ENCODE data around the gene SRP14. TPM values are rescaled to one million over a fixed set of nuclear protein-coding genes. Genes with fewer than 3 reads are reported as not detected.
"Not testable (repeated sequence)": the region's sequence is repeated elsewhere in the genome, so short reads cannot be mapped to it uniquely, and the experiment has no call there.

SRP14 gene
- total RNA-seq, 2 experiments from 2014 or later, result 195 to 206 TPM

DNA sequence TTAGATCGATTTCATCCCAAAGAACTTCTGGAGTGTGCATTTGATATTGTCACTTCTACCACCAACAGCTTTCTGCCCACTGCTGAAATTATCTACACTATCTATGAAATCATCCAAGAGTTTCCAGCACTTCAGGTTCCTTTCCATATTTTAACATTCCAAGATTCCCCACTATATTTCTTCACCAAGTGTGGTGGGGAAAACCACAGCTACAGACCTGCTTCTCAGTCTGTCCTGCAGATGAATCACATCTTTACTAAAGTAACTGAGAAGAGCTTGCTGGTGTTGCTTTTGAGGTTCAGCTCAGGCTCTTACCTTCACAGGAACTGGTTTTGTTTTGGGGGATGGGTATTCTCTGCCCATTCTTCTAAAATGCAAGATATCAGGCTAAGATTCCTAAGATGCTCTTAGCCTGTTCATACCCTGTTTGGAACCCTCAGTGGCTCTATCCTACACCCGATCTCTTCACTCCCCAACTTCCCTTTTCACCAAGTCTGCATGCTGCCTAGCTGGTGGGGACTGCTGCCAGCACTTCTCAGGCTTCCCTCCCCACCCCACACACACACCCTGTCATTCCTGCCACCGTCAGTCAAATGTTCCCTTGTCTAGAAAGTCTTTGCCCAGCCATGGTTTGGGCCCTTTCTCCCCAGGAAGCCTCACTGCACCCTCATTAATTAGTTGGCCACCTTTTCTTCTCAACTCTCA lies 30.8 kb downstream of the SRP14 start:
- ChIA-PET POLR2A (no interaction called here), CTCF (interaction anchor here (0.7 kb wide), 1 partner anchor 336 kb away, joined by 3 read pairs; no protein-coding TSS in a partner anchor)

DNA sequence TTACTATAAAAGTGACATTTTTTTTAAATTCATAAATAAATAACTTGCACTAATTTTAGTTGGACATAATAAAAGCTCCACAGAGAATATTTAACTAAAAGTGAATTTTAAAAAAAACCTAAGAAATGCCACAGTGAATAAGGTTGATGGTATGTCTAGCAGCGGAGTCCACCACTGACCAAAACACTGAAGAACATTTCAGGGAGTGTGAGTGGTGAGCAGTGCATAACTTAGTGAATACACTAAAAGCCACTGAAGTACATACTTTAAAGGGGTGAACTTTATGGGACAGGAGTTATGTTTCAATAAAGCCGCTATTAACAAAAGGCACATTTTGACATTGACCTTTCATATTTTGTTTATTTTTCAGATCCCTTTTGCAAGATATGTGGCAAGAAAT lies 32.3 kb downstream of the SRP14 start:
- CTCF ChIA-PET, result no interaction called here
- POLR2A ChIA-PET, result no interaction called here

DNA sequence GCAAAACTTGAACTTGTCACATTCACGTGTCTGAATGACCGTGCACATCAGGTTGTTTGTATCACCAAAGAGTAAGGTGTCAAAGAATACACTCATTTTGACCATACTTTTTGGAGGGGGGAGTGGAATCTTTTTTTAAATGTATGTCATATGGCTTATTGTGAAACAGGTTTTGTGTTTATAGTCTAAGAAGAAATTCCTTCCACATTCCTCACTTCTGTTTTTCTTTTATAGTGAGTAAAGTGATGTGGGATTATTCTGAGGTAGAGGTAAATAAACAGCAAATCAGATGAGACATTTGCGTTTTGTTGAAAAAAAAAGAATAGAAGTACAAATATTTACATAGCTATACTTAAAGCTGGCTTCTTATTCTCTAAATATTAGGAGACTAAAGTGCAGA lies 33.0 kb downstream of the SRP14 start:
- CTCF ChIA-PET, result no interaction called here
- POLR2A ChIA-PET, result no interaction called here

DNA sequence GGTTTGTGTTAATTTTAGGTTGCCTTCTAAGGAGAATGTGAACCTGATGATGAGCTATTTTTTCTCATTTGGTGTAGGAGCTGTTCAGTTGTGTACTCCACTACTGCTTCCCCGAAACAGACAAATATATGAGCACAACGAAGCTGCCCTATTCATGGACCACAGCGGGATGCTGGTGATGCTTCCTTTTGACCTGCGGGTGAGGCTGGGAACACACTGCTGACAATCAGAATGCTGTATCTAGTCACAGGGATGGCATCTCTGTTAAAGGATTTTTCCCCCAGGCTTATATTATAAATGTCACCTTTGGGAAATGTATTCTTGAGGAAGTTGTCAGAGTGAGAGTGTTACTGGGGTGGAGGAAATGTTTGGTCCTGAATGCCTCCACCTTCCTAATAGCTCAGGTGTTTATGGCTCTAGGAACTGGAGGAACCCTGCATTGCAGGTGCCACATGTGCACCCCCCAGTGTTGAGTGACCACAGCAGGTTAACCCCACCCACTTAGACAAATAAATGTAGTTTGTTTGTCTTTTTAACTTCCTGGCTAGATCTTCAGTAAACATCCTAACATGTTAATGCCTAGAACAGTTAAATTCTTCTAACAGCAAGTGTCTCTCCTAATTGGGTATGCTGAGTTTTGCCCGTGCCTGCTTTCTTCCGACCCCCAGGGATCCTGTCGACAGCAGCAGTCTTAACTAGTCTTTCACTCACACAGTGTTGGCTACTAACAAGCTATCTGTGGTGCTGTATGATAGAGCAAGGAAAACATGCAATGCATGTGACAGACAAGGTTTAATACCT lies 35.7 kb downstream of the SRP14 start:
- ChIA-PET CTCF (no interaction called here), POLR2A (no interaction called here)

DNA sequence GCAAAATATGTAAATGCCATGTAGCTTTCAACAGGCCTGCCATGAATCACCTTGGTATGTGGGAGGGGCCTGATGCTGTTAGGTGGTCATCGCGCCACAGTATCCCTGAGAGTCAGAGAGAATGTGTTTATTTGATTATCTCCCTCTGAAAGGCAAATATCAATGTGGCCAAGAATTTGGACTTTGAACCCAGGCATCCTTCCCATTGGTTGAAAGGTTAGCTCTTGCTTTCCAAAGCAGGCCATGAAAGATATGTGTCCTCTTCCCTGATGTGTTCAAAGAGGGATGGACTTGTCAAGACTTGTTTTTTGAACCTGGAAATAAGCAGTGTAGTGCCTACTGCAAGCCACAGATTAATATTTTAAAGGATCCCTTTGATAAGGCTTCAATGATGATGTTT lies 36.7 kb downstream of the SRP14 start:
- CTCF ChIA-PET, result no interaction called here
- POLR2A ChIA-PET, result no interaction called here

DNA sequence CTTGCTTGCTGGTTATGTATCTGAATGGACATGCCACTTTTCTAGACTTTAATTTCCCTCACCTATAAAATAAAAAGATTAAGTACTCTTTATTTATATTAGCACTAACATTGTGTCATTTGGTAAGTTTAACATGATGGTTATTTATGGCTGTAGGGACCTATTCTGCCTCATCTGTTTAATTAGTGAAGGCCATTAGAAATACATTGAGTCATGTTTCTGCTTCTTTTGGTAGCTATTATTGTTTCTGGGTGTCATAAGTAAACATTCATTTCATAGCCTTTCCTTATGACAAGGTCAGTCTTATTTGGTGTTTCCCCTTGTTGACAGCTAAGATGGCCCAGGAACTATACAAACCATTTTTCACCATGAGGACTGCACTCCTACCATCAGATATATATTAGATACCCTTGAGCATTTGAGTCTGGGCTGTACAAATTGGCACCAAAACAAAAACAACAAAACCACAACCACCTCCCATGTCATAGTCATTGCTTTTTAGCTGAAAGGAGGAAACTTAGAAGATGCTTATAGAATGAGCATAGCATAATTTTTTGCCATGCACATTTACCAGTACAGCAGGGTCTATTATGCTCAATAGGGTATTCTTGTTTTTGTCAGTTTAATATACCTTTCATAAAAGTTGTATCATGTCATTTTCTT lies 39.3 kb downstream of the SRP14 start:
- POLR2A ChIA-PET, result no interaction called here
- CTCF ChIA-PET, result no interaction called here

DNA sequence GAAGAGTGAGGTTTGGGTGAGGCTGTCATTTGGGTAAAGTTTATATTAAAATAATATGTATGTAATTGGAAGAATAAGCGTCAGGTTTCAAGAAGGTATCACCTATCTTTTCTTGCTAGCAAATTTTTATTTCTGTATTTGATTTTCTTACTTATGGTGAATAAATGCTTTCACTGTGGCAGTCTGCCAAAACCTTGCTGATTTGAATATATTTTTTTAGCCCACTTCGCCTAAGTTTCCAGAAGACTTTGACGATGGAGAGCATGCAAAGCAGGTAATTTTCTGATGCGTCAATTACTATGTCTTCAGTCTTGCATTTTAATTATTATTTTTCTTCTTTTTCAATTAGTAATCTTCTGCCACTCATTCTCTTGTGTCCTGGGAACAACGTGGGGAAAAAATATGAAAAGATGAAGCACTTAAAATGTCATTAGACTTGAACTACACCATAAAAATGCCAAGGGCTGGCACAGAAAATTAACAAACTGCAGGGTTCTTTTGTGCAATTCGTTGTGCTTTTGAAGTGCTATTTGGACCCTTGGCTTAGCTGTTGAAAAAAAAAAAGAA lies 40.4 kb downstream of the SRP14 start:
- ChIA-PET CTCF (no interaction called here), POLR2A (no interaction called here)

DNA sequence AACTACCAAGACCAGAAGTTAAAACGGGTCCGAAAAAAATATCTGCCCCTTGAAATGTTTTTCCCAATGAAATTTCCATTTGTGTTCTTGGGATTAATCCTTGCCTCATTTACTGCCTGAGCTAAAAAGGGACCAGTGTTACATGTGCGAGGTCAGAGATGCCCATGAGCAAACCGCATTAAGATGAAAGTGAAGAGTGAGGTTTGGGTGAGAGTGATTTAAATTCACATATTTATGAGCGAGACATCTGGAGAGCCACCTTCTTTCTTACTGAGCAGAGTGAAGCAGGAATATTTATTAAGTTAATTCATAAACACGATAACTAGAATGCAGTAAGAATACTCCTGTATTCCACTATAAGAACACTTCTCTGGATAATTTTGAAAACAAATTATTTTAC lies 41.3 kb downstream of the SRP14 start:
- CTCF ChIA-PET, result no interaction called here
- POLR2A ChIA-PET, result no interaction called here

DNA sequence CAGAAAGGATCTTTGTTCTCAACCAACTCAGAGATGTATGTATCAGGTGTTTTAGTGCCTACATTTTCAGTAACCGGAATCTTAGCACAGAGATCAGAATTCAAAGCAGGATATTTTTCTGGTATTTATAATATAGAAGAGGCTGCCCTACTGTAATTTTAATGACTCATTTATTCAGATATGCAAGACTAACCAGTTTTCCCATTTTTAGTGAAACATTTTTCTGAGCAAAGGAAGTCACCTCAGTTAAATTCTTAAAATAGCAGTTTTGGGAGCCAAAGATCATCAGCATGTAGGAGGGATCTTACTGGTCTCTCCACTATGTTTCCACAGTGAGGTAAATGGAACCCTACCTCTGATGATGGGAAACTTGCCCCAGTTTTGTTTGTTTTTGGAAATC lies 42.0 kb downstream of the SRP14 start:
- POLR2A ChIA-PET, result no interaction called here
- CTCF ChIA-PET, result interaction anchor here (0.5 kb wide), 1 partner anchor 150 kb away, joined by 4 read pairs; no protein-coding TSS in a partner anchor

DNA sequence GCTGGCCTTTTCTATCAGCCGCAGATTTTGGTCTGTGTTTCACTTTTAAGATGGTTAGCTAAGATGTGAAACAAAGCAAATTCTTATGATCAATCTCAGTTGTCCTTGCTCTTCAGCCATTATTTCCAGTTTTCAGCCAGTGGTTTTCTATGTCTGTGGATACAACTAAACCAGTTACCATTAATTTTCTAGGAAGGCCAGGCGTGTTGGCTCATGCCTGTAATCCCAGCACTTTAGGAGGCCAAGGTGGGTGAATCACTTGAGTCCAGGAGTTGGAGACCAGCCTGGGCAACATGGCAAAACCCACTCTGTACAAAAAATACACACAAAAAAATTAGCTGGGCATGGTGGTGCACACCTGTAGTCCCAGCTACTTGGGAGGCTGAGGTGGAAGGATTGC lies 42.8 kb downstream of the SRP14 start:
- CTCF ChIA-PET, result not testable (repeated sequence)

DNA sequence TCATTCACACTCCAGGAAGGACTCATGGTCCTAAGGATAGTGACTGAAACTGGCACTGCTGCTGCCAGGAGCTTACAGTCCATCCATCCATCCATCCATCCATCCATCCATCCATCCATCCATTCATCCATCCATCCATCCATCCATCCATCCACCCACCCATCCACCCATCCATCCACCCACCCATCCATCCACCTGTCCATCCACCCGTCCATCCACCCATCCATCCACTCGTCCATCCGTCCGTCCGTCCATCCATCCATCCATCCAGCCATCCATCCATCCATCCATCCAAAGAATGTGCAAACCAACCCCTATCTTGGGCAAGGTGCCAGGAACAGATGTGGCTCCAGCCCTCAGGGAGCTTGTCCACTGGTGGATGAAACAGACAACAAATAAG lies 46.0 kb downstream of the SRP14 start:
- POLR2A ChIA-PET, CTCF ChIA-PET: not testable (repeated sequence)

More for the DNA sequence above, 42.8 kb downstream of the SRP14 start:
- POLR2A ChIA-PET, result not testable (repeated sequence)

DNA sequence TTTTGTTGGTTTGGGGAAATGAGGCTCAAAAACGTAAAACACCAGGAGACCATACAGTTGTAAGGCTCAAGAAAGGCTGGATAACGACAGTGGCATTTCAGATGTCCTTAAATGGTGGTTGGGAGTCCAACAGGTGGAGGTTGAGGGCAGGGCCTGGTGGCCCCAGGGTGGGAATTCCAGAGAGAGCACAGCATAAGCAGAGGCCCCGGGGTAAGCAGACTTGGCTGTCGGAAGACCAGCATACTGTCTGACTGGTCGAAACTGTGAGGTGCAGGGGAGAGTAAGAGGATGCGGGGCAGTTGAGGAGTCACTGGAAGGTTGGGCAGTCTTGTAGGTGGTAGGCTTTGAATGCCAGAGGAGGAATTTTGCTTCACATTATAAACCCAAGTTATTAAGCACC lies 48.3 kb downstream of the SRP14 start:
- POLR2A ChIA-PET, result no interaction called here
- CTCF ChIA-PET, result no interaction called here

DNA sequence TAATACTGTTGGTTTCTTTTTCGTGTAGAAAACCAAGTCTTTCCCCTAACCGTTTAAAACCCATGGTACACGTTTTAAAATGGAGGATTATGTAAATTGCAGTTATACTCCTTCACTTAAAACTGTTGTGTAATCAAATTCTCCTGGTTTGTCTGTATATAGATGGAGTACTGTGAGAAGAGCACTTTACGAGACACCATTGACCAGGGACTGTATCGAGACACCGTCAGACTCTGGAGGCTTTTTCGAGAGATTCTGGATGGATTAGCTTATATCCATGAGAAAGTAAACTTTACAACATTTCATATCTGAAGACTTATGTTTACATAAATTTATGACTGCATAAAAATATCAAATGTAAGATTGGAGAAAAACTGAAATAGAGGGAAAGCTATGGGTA lies 51.2 kb downstream of the SRP14 start:
- POLR2A ChIA-PET, result no interaction called here
- CTCF ChIA-PET, result no interaction called here

Other genes starting within 250 kb of the SRP14 start
- gene GPR176, start 118.9 kb downstream of the SRP14 start, total RNA-seq, result under 1 TPM; 0.06 to 0.11 TPM
- 10 to 100 TPM; 24.5 to 25.1 TPM for gene EIF2AK4, start 105.1 kb downstream of the SRP14 start, total RNA-seq
- 1 to 10 TPM; 7.7 to 8.4 TPM for gene BMF, start 69.7 kb upstream of the SRP14 start, total RNA-seq
- 10 to 100 TPM; 57.1 to 65.4 TPM for gene BUB1B, start 121.9 kb upstream of the SRP14 start, total RNA-seq
- gene PAK6, start 199.9 kb upstream of the SRP14 start, total RNA-seq, result 1 to 10 TPM; 2.1 to 2.3 TPM
- under 1 TPM in 1 of 2 experiments, not detected in 1; 0.17 TPM for gene ANKRD63, start 243.9 kb upstream of the SRP14 start, total RNA-seq